G401.6 (cell line): ENCODE results near the gene CPA5.
"Not testable (repeated sequence)": the region's sequence is repeated elsewhere in the genome, so short reads cannot be mapped to it uniquely, and the experiment has no call there.

ENCODE experiments used
- FAIRE-seq: peaks from 2 replicates; lab custom pipeline; 2012; peaks lifted over from hg19 to GRCh38; lab: Jason Lieb, UNC

The CPA5 gene

GRCh38 chr7:130344271-130344866, at the start of gene CPA5:
CPA5 (plus strand) TSS chr7:130344816; CDS start chr7:130346486, 1,670 bp downstream.
- no peak for FAIRE-seq

GRCh38 chr7:130296221-130296951, 48.2 kb upstream of the CPA5 start:
- FAIRE-seq = no peak

- no peak for FAIRE-seq
Observed at GRCh38 chr7:130297628-130298543, 46.7 kb upstream of the CPA5 start.

GRCh38 chr7:130298544-130299326, 45.9 kb upstream of the CPA5 start:
- FAIRE-seq = no peak

GRCh38 chr7:130299866-130300265, 44.8 kb upstream of the CPA5 start:
- no peak for FAIRE-seq

- no peak for FAIRE-seq
Observed at GRCh38 chr7:130301501-130302020, 43.1 kb upstream of the CPA5 start.

- no peak for FAIRE-seq
Observed at GRCh38 chr7:130302649-130303048, 42.0 kb upstream of the CPA5 start.

- FAIRE-seq = no peak
Observed at GRCh38 chr7:130303127-130303526, 41.5 kb upstream of the CPA5 start.

GRCh38 chr7:130303551-130303950, 41.1 kb upstream of the CPA5 start:
- no peak for FAIRE-seq

- no peak for FAIRE-seq
Observed at GRCh38 chr7:130303982-130304381, 40.6 kb upstream of the CPA5 start.

GRCh38 chr7:130304878-130305277, 39.7 kb upstream of the CPA5 start:
- FAIRE-seq = no peak

- FAIRE-seq = no peak
Observed at GRCh38 chr7:130305433-130306042, 39.1 kb upstream of the CPA5 start.

- no peak for FAIRE-seq
Observed at GRCh38 chr7:130309986-130310385, 34.6 kb upstream of the CPA5 start.

- FAIRE-seq = no peak
Observed at GRCh38 chr7:130314305-130314704, 30.3 kb upstream of the CPA5 start.

- FAIRE-seq = no peak
Observed at GRCh38 chr7:130319541-130319940, 25.1 kb upstream of the CPA5 start.

GRCh38 chr7:130321542-130322229, 22.9 kb upstream of the CPA5 start:
- FAIRE-seq = not testable (repeated sequence)

GRCh38 chr7:130322615-130323014, 22.0 kb upstream of the CPA5 start:
- no peak for FAIRE-seq

- FAIRE-seq = no peak
Observed at GRCh38 chr7:130324306-130324943, 20.2 kb upstream of the CPA5 start.

- FAIRE-seq = no peak
Observed at GRCh38 chr7:130329681-130330080, 14.9 kb upstream of the CPA5 start.
